Fibroblast of lung (primary cell): ENCODE results near the gene CLMN. TPM values are rescaled to one million over a fixed set of nuclear protein-coding genes. Genes with fewer than 3 reads are reported as not detected.

ENCODE experiments used
- DNase-seq, 2 donors: peaks; one replicate each; pipeline versions ENCODE4 v3.0.0 to v3.0.0-alpha.2; 2010; ENCODE audit warnings: low read depth in 2 of 2
- H2AFZ ChIP-seq: 2 replicates; pipeline ENCODE4 v1.5.1; 2012; ENCODE audit warnings: low read length, control low read depth, inconsistent platforms
- H3K27ac ChIP-seq: 2 replicates; pipeline ENCODE4 v1.5.1; 2011; ENCODE audit warnings: low read length, control low read depth; ENCODE audit not compliant: insufficient read depth
- H3K27me3 ChIP-seq: 2 replicates; pipeline ENCODE4 v1.5.1; 2011; ENCODE audit warnings: mild to moderate bottlenecking, low read length; ENCODE audit not compliant: control insufficient read depth, insufficient read depth
- H3K36me3 ChIP-seq: 2 replicates; pipeline ENCODE4 v1.5.1; 2011; ENCODE audit warnings: low read length; ENCODE audit not compliant: control insufficient read depth, insufficient read depth
- H3K4me1 ChIP-seq: 2 replicates; pipeline ENCODE4 v1.5.1; 2011; ENCODE audit warnings: low read length; ENCODE audit not compliant: control insufficient read depth, insufficient read depth; ENCODE audit errors: extremely low read depth
- H3K4me2 ChIP-seq: 2 replicates; pipeline ENCODE4 v1.5.1; 2011; ENCODE audit warnings: low read length, control low read depth; ENCODE audit not compliant: insufficient read depth; ENCODE audit errors: extremely low read depth
- H3K4me3 ChIP-seq, 4 experiments: fragments of 200-600 bp in 1 of 4; sonication (generic) in 1 of 4; replicated peaks in 1 of 4; 2 replicates each; pipeline ENCODE4 v1.5.1; 2011 to 2016; ENCODE audit warnings: low read length in 4 of 4, low read depth in 3 of 4, mild to moderate bottlenecking in 3 of 4, control low read depth in 2 of 4, inconsistent platforms in 1 of 4, mixed read lengths in 1 of 4; ENCODE audit not compliant: insufficient read depth in 1 of 4; ENCODE audit errors: control extremely low read depth in 1 of 4
- H3K79me2 ChIP-seq: 2 replicates; pipeline ENCODE4 v1.5.1; 2012; ENCODE audit warnings: mild to moderate bottlenecking, low read length, inconsistent platforms; ENCODE audit not compliant: control insufficient read depth, insufficient read depth
- H3K9ac ChIP-seq: 2 replicates; pipeline ENCODE4 v1.5.1; 2011; ENCODE audit warnings: mild to moderate bottlenecking, low read length, control low read depth; ENCODE audit not compliant: insufficient read depth
- H3K9me3 ChIP-seq: 2 replicates; pipeline ENCODE4 v1.5.1; 2012; ENCODE audit warnings: low read depth, low read length; ENCODE audit not compliant: control insufficient read depth, insufficient read depth
- H4K20me1 ChIP-seq: 2 replicates; pipeline ENCODE4 v1.5.1; 2011; ENCODE audit warnings: low read length; ENCODE audit not compliant: control insufficient read depth, insufficient read depth; ENCODE audit errors: extremely low read depth
- CTCF ChIP-seq, 2 donors: IDR thresholded peaks in 1 of 2; conservative IDR thresholded peaks in 1 of 2; 1 replicate in 1 of 2; 2 replicates in 1 of 2; pipeline ENCODE4 v1.5.1; 2011 to 2012; ENCODE audit warnings: low read length in 2 of 2, control low read depth in 1 of 2, inconsistent platforms in 1 of 2, low read depth in 1 of 2, mild to moderate bottlenecking in 1 of 2
- EZH2 ChIP-seq: IDR thresholded peaks from 2 replicates; pipeline ENCODE4 v1.5.1; 2012; ENCODE audit warnings: low read length, control low read depth, mild to moderate bottlenecking; ENCODE audit errors: missing control alignments
- polyA plus RNA-seq, 2 donors: library from polyadenylated mRNA; depleted of rRNA in 1 of 2; stranded (reverse) in 1 of 2; unstranded in 1 of 2; fragments of >200 nt; gene quantifications; 2 replicates each; pipeline ENCODE4 v1.2.1, GENCODE V29; 2011 to 2012; ENCODE audit warnings: missing spikeins in 1 of 2
- total RNA-seq: library from RNA; depleted of rRNA; stranded (reverse); fragments of >200 nt; gene quantifications from 2 replicates; pipeline ENCODE4 v1.2.1, GENCODE V29; 2014

The CLMN gene
- total and polyA plus RNA-seq, 2 donors (not counting 1 experiment from before 2014, with no cell fraction given) = 0.83 to 2.7 TPM

- H3K9me3 ChIP-seq = no peaks in the 10 kb centered on the region
- H3K27me3 ChIP-seq = no peaks in the 10 kb centered on the region
- no peak overlapping the region for H3K9ac ChIP-seq
- H3K27ac ChIP-seq = no peak overlapping the region
- H3K4me3 ChIP-seq = no peak overlapping the region
- DNase-seq = no peak
- H4K20me1 ChIP-seq = no peaks in the 10 kb centered on the region
- H3K79me2 ChIP-seq = no peaks in the 10 kb centered on the region
- H3K4me1 ChIP-seq = peaks cover under 1% of the 10 kb centered on the region
- no peak overlapping the region for H3K4me2 ChIP-seq
- no peak overlapping the region for H2AFZ ChIP-seq
- TF ChIP-seq EZH2 (no peak), CTCF (conservative IDR thresholded peaks at IDR 0.05 in 1 of 2, IDR thresholded peaks at IDR 0.05 in 1 of 2; ENCODE audit: low read depth in 1 of 2, low read length in 2 of 2) (no peak)
- no peaks in the 10 kb centered on the region for H3K36me3 ChIP-seq
Measured at GRCh38 chr14:95231966-95232633, 87.6 kb downstream of the CLMN start.

GRCh38 chr14:95229749-95230148, 90.0 kb downstream of the CLMN start:
- no peak overlapping the region for H2AFZ ChIP-seq
- DNase-seq = no peak
- TF ChIP-seq CTCF (conservative IDR thresholded peaks at IDR 0.05 in 1 of 2, IDR thresholded peaks at IDR 0.05 in 1 of 2; ENCODE audit: low read depth in 1 of 2, low read length in 2 of 2) (no peak), EZH2 (no peak)
- no peak overlapping the region for H3K4me2 ChIP-seq
- H3K9ac ChIP-seq = no peak overlapping the region
- no peak overlapping the region for H3K4me3 ChIP-seq
- no peak overlapping the region for H3K27ac ChIP-seq
- H3K79me2 ChIP-seq = no peaks in the 10 kb centered on the region
- no peaks in the 10 kb centered on the region for H3K9me3 ChIP-seq
- no peaks in the 10 kb centered on the region for H4K20me1 ChIP-seq
- peaks cover 2% of the 10 kb centered on the region for H3K4me1 ChIP-seq
- H3K27me3 ChIP-seq = no peaks in the 10 kb centered on the region
- H3K36me3 ChIP-seq = no peaks in the 10 kb centered on the region

GRCh38 chr14:95228240-95228639, 91.5 kb downstream of the CLMN start:
- no peaks in the 10 kb centered on the region for H4K20me1 ChIP-seq
- no peaks in the 10 kb centered on the region for H3K27me3 ChIP-seq
- H3K4me3 ChIP-seq = no peak overlapping the region
- DNase-seq = no peak
- no peaks in the 10 kb centered on the region for H3K36me3 ChIP-seq
- TF ChIP-seq CTCF (conservative IDR thresholded peaks at IDR 0.05 in 1 of 2, IDR thresholded peaks at IDR 0.05 in 1 of 2; ENCODE audit: low read depth in 1 of 2, low read length in 2 of 2) = no peak
- TF ChIP-seq EZH2 = no peak
- H3K27ac ChIP-seq = no peak overlapping the region
- no peak overlapping the region for H2AFZ ChIP-seq
- no peaks in the 10 kb centered on the region for H3K79me2 ChIP-seq
- H3K9ac ChIP-seq = no peak overlapping the region
- peaks cover 2% of the 10 kb centered on the region for H3K4me1 ChIP-seq
- H3K4me2 ChIP-seq = no peak overlapping the region
- no peaks in the 10 kb centered on the region for H3K9me3 ChIP-seq
